Erythroblast (primary cell): ENCODE data around the gene TMEM184C.
A peak's percentile ranks its signal among the peaks of the same experiment; 100 is the strongest.

Source experiments
- DNase-seq, 2 experiments: peaks; one replicate each; lab custom pipeline; 2025; lab: John Stamatoyannopoulos, UW
- GATA1 ChIP-seq: IDR thresholded peaks from 2 replicates; pipeline ENCODE4 v1.6.1; 2011; ENCODE audit warnings: low read depth, mild to moderate bottlenecking, control low read depth, low read length, moderate library complexity
- POLR2A ChIP-seq: IDR thresholded peaks from 2 replicates; pipeline ENCODE4 v1.6.1; 2011; ENCODE audit warnings: mild to moderate bottlenecking, low read length

Gene TMEM184C

GRCh38 chr4:147645099-147645498, 27.9 kb downstream of the TMEM184C start:
- TF ChIP-seq POLR2A (no peak), GATA1 (no peak)
- DNase-seq: no peak

GRCh38 chr4:147648656-147649055, 31.5 kb downstream of the TMEM184C start:
- peak in 1 of 2 experiments; percentile 50 for DNase-seq
- no peak for TF ChIP-seq POLR2A
- TF ChIP-seq GATA1: no peak

- TF ChIP-seq POLR2A: no peak
- TF ChIP-seq GATA1: no peak
- no peak for DNase-seq
Measured at GRCh38 chr4:147651563-147651962, 34.4 kb downstream of the TMEM184C start.

- DNase-seq: no peak
- TF ChIP-seq GATA1 (no peak), POLR2A (no peak)
Measured at GRCh38 chr4:147655639-147656038, 38.4 kb downstream of the TMEM184C start.

- DNase-seq: no peak
- TF ChIP-seq GATA1 (no peak), POLR2A (no peak)
Measured at GRCh38 chr4:147658501-147658900, 41.3 kb downstream of the TMEM184C start.

- no peak for TF ChIP-seq POLR2A
- no peak for TF ChIP-seq GATA1
- DNase-seq: no peak
Measured at GRCh38 chr4:147674073-147674472, 56.9 kb downstream of the TMEM184C start.

GRCh38 chr4:147674496-147674895, 57.3 kb downstream of the TMEM184C start:
- TF ChIP-seq POLR2A (no peak), GATA1 (no peak)

GRCh38 chr4:147678106-147678505, 60.9 kb downstream of the TMEM184C start:
- no peak for DNase-seq

More at GRCh38 chr4:147674496-147674895, 57.3 kb downstream of the TMEM184C start:
- no peak for DNase-seq

GRCh38 chr4:147678796-147679549, 61.8 kb downstream of the TMEM184C start:
- TF ChIP-seq GATA1 (no peak), POLR2A (no peak)
- peak in 1 of 2 experiments; percentile 9 for DNase-seq

More at GRCh38 chr4:147678106-147678505, 60.9 kb downstream of the TMEM184C start:
- TF ChIP-seq GATA1: no peak
- TF ChIP-seq POLR2A: no peak

GRCh38 chr4:147682755-147683154, 65.6 kb downstream of the TMEM184C start:
- TF ChIP-seq POLR2A: no peak
- TF ChIP-seq GATA1: no peak
- DNase-seq: peak; percentile 14 to 22

- TF ChIP-seq GATA1: no peak
- TF ChIP-seq POLR2A: no peak
- peak; percentile 47 to 58 for DNase-seq
Measured at GRCh38 chr4:147683188-147683591, 66.0 kb downstream of the TMEM184C start.

GRCh38 chr4:147683717-147684700, 66.8 kb downstream of the TMEM184C start, which contains the start of gene PRMT9:
Gene PRMT9 (minus strand): TSS chr4:147684163. CDS start chr4:147683987, 176 bp downstream.
- TF ChIP-seq GATA1 (no peak), POLR2A (peak; percentile 98)
- DNase-seq: peak; percentile 92 to 93

GRCh38 chr4:147689067-147689466, 71.9 kb downstream of the TMEM184C start:
- DNase-seq: no peak
- no peak for TF ChIP-seq GATA1
- TF ChIP-seq POLR2A: no peak

- TF ChIP-seq POLR2A: no peak
- no peak for TF ChIP-seq GATA1
- DNase-seq: no peak
Measured at GRCh38 chr4:147691820-147692219, 74.6 kb downstream of the TMEM184C start.
